CD4-positive, alpha-beta T cell (primary cell): ENCODE measurements around the gene PDZD4. TPM values are rescaled to one million over a fixed set of nuclear protein-coding genes. Genes with fewer than 3 reads are reported as not detected.

Experiments
- ATAC-seq: fragments of 200-7000 bp; cut with Tn5 transposase; one replicate; pipeline ENCODE4 v1.10.0; 2022; ENCODE audit warnings: mild to moderate bottlenecking; ENCODE audit not compliant: poor library complexity
- CTCF ChIA-PET: fragments of 350-600 bp; sonication (Branson Sonifier 250); formaldehyde crosslinking; loops from one replicate; lab custom pipeline; 2021; ENCODE audit warnings: antibody characterized with exemption, inconsistent platforms; lab: Charles Lee
- POLR2A ChIA-PET: fragments of 350-600 bp; sonication (Branson Sonifier 250); formaldehyde crosslinking; loops from one replicate; lab custom pipeline; 2021; ENCODE audit warnings: antibody characterized with exemption, inconsistent platforms; lab: Charles Lee
- DNase-seq, 14 experiments: peaks; one replicate each; pipeline ENCODE4 v3.0.0-alpha.2; 2013 to 2020; ENCODE audit warnings: mixed read lengths in 2 of 14
- H3K27ac ChIP-seq, 2 donors: one replicate each; pipeline versions ENCODE4 v1.5.1 to v1.7.0; 2013; ENCODE audit warnings: low read length in 2 of 2, low read depth in 1 of 2, mild to moderate bottlenecking in 1 of 2
- H3K27me3 ChIP-seq, 2 experiments: 1 replicate in 1 of 2; 2 replicates in 1 of 2; pipeline versions ENCODE4 v1.6.1 to v1.7.0; 2013; ENCODE audit warnings: low read length in 2 of 2, control low read depth in 1 of 2, mild to moderate bottlenecking in 1 of 2, moderate library complexity in 1 of 2; ENCODE audit not compliant: insufficient read depth in 2 of 2, control insufficient read depth in 1 of 2
- H3K36me3 ChIP-seq: one replicate; pipeline ENCODE4 v1.6.1; 2013; ENCODE audit warnings: low read length, control low read depth; ENCODE audit not compliant: insufficient read depth
- H3K4me1 ChIP-seq: one replicate; pipeline ENCODE4 v1.6.1; 2013; ENCODE audit warnings: low read length, control low read depth; ENCODE audit not compliant: insufficient read depth
- H3K4me3 ChIP-seq: one replicate; pipeline ENCODE4 v1.5.1; 2013; ENCODE audit warnings: mild to moderate bottlenecking, low read length, moderate library complexity
- H3K9me3 ChIP-seq, 2 experiments: 1 replicate in 1 of 2; 2 replicates in 1 of 2; pipeline versions ENCODE4 v1.6.1 to v1.7.0; 2013; ENCODE audit warnings: low read length in 2 of 2, mild to moderate bottlenecking in 2 of 2, control low read depth in 1 of 2, moderate library complexity in 1 of 2; ENCODE audit not compliant: control insufficient read depth in 1 of 2, insufficient read depth in 1 of 2
- H3K27ac Mint-ChIP-seq: one replicate; pipeline ENCODE4 v1.8.0; 2020; ENCODE audit warnings: mixed read lengths
- H3K27me3 Mint-ChIP-seq: one replicate; pipeline ENCODE4 v1.8.0; 2021; ENCODE audit warnings: mixed read lengths
- H3K36me3 Mint-ChIP-seq: one replicate; pipeline ENCODE4 v1.8.0; 2021; ENCODE audit warnings: low read depth, mixed read lengths
- H3K4me1 Mint-ChIP-seq: one replicate; pipeline ENCODE4 v1.8.0; 2021; ENCODE audit warnings: low read depth, mixed read lengths
- H3K4me3 Mint-ChIP-seq: one replicate; pipeline ENCODE4 v1.8.0; 2020; ENCODE audit warnings: mild to moderate bottlenecking, mixed read lengths
- H3K9me3 Mint-ChIP-seq: one replicate; pipeline ENCODE4 v1.8.0; 2020; ENCODE audit warnings: mixed read lengths
- intact Hi-C, 2 experiments: fragments of 100-400 bp; cut with DNase I in 1 of 2; cut with micrococcal nuclease in 1 of 2; formaldehyde crosslinking; loops; one replicate each; pipeline versions ENCODE4 v1.15.1 to v1.9.0; 2023 to 2025; cut with DNase I, micrococcal nuclease
- total RNA-seq, 174 experiments: library from RNA in 2 of 174; stranded (reverse) in 2 of 174; gene quantifications; one replicate each; pipeline ENCODE4 v1.2.3 and lab custom pipeline; 2021 to 2026
- TF ChIP-seq, protein P1 (sequence below): fragments of 200-600 bp; IDR thresholded peaks from one replicate; pipeline ENCODE4 v1.8.0; 2022; ENCODE audit warnings: antibody characterized with exemption, mild to moderate bottlenecking

PDZD4 gene
- total RNA-seq, 2 experiments from 2014 or later: 24.8 to 26.8 TPM

DNA sequence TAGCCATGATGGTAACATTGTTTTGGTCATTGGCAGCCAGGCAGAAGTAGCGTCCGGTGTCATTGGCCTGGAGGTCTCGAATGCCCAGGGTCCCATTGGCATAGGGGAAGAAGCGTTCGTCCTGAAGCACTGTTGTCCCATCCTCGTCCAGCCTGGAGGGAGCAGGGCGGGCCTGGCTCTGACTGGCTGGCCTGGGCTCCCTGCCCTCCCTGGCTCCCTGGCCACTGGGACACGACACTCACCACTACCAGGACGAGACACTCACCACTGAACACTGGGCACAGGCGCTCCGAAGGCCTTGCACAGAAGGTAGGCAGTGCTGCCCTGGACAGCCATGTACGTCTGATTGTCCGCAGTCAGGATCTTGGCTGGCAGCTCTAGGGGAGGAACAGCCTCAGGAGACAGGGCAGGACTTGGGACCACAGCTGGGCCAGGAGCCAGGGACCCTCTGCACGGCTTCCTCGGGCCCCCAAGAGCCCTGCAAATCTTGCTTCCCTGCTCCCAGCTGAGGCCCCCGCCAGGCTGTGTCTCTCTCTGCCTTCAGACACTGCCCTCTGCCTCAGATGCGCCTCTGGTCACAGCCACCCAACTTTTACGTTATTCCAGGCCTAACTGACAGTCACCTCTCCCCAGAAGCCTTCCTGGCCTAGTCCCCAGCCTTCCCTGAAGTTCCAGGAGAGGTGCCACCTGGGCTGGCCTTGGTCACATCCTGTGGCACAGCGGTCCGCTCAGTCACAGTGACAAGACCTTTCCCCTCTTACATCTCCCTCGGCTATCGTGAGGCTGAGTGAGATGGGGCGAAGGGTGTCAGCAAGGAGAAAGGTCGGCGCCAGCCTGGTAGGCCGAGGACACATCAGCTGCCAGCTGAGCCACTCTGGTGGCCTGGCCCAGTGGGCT lies 38.5 kb upstream of the PDZD4 start:
- no peaks in the 10 kb centered on the region for H3K4me1 ChIP-seq
- DNase-seq (no peak), ATAC-seq (no peak)
- Mint-ChIP-seq H3K9me3 (no peaks in the 10 kb centered on the region), H3K36me3 (no peaks in the 10 kb centered on the region), H3K27ac (no peak overlapping the region), H3K4me3 (no peak overlapping the region), H3K27me3 (no peaks in the 10 kb centered on the region), H3K4me1 (no peaks in the 10 kb centered on the region)
- no peaks in the 10 kb centered on the region for H3K27me3 ChIP-seq
- intact Hi-C loops: no loop called here
- ChIA-PET POLR2A (no interaction called here), CTCF (no interaction called here)
- H3K9me3 ChIP-seq: no peaks in the 10 kb centered on the region
- TF ChIP-seq, protein P1, sequence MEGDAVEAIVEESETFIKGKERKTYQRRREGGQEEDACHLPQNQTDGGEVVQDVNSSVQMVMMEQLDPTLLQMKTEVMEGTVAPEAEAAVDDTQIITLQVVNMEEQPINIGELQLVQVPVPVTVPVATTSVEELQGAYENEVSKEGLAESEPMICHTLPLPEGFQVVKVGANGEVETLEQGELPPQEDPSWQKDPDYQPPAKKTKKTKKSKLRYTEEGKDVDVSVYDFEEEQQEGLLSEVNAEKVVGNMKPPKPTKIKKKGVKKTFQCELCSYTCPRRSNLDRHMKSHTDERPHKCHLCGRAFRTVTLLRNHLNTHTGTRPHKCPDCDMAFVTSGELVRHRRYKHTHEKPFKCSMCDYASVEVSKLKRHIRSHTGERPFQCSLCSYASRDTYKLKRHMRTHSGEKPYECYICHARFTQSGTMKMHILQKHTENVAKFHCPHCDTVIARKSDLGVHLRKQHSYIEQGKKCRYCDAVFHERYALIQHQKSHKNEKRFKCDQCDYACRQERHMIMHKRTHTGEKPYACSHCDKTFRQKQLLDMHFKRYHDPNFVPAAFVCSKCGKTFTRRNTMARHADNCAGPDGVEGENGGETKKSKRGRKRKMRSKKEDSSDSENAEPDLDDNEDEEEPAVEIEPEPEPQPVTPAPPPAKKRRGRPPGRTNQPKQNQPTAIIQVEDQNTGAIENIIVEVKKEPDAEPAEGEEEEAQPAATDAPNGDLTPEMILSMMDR: no peak
- no peak overlapping the region for H3K27ac ChIP-seq
- H3K4me3 ChIP-seq: no peak overlapping the region
- no peaks in the 10 kb centered on the region for H3K36me3 ChIP-seq

DNA sequence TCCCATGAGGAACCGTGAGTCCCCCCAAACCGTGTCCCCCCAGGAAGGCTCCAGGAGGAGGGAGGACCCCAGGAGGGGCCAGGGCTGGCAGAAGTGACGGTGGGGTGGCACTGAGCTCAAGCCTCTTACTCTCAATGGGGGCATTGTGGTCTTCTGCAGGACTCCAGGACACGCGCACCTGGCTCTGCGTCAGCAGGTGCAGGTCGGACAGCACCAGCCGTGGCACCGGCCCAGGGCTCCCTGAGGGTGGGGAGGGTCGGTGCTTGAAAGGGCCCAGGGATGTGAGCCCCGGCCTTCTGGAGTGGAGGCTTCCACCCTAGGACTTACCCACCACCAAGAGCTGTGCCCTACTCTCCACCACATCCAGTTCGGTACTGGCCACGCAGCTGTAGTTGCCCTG lies 37.3 kb upstream of the PDZD4 start:
- no peaks in the 10 kb centered on the region for H3K4me1 ChIP-seq
- H3K4me3 ChIP-seq: no peak overlapping the region
- H3K27ac Mint-ChIP-seq: no peak overlapping the region
- no peak overlapping the region for H3K27ac ChIP-seq
- POLR2A ChIA-PET: no interaction called here
- H3K36me3 ChIP-seq: no peaks in the 10 kb centered on the region
- H3K4me1 Mint-ChIP-seq: no peaks in the 10 kb centered on the region
- H3K4me3 Mint-ChIP-seq: no peak overlapping the region
- no peak for DNase-seq
- CTCF ChIA-PET: no interaction called here
- ATAC-seq: no peak
- intact Hi-C loops: no loop called here
- no peaks in the 10 kb centered on the region for H3K36me3 Mint-ChIP-seq
- TF ChIP-seq, protein P1: no peak
- no peaks in the 10 kb centered on the region for H3K9me3 Mint-ChIP-seq
- H3K27me3 ChIP-seq: no peaks in the 10 kb centered on the region
- no peaks in the 10 kb centered on the region for H3K9me3 ChIP-seq
- H3K27me3 Mint-ChIP-seq: no peaks in the 10 kb centered on the region

GRCh38 chrX:153867139-153867538 lies 36.8 kb upstream of the PDZD4 start:
- no peaks in the 10 kb centered on the region for H3K36me3 Mint-ChIP-seq
- no peak overlapping the region for H3K4me3 Mint-ChIP-seq
- DNase-seq: no peak
- no peak overlapping the region for H3K27ac Mint-ChIP-seq
- no peaks in the 10 kb centered on the region for H3K9me3 ChIP-seq
- no peaks in the 10 kb centered on the region for H3K4me1 ChIP-seq
- ATAC-seq: no peak
- intact Hi-C loops: no loop called here
- ChIA-PET CTCF (no interaction called here), POLR2A (no interaction called here)
- TF ChIP-seq, protein P1: no peak
- no peak overlapping the region for H3K27ac ChIP-seq
- no peaks in the 10 kb centered on the region for H3K9me3 Mint-ChIP-seq
- no peak overlapping the region for H3K4me3 ChIP-seq
- H3K36me3 ChIP-seq: no peaks in the 10 kb centered on the region
- no peaks in the 10 kb centered on the region for H3K4me1 Mint-ChIP-seq
- H3K27me3 ChIP-seq: no peaks in the 10 kb centered on the region
- no peaks in the 10 kb centered on the region for H3K27me3 Mint-ChIP-seq
